Ishikawa (cell line): Measurements from ENCODE around the gene CHRNA5.
A peak's percentile ranks its signal among the peaks of the same experiment; 100 is the strongest.

ENCODE experiments used
- CEBPB ChIP-seq: IDR thresholded peaks from 2 replicates; pipeline ENCODE4 v1.6.1; 2012
- CREB1 ChIP-seq: IDR thresholded peaks from 2 replicates; pipeline ENCODE4 v1.6.1; 2012; ENCODE audit warnings: low read depth
- EGR1 ChIP-seq: IDR thresholded peaks from 2 replicates; pipeline ENCODE4 v1.6.1; 2012
- EP300 ChIP-seq: IDR thresholded peaks from 2 replicates; pipeline ENCODE4 v1.6.1; 2012; ENCODE audit warnings: borderline replicate concordance
- FOXM1 ChIP-seq: IDR thresholded peaks from 2 replicates; pipeline ENCODE4 v1.6.1; 2012; ENCODE audit warnings: low read depth, borderline replicate concordance
- NFIC ChIP-seq: IDR thresholded peaks from 2 replicates; pipeline ENCODE4 v1.6.1; 2012
- RAD21 ChIP-seq: IDR thresholded peaks from 2 replicates; pipeline ENCODE4 v1.6.1; 2012; ENCODE audit warnings: low read depth
- TAF1 ChIP-seq: IDR thresholded peaks from 2 replicates; pipeline ENCODE4 v1.6.1; 2012; ENCODE audit warnings: low read depth, mild to moderate bottlenecking
- TCF12 ChIP-seq: IDR thresholded peaks from 2 replicates; pipeline ENCODE4 v1.6.1; 2012; ENCODE audit warnings: low read depth
- TEAD4 ChIP-seq: IDR thresholded peaks from 2 replicates; pipeline ENCODE4 v1.6.1; 2012
- YY1 ChIP-seq: IDR thresholded peaks from 2 replicates; pipeline ENCODE4 v1.6.1; 2012; ENCODE audit warnings: low read depth
- ZBTB7A ChIP-seq: IDR thresholded peaks from 2 replicates; pipeline ENCODE4 v1.6.1; 2012; ENCODE audit warnings: low read depth
- TF ChIP-seq, protein P1 (sequence below): IDR thresholded peaks from 2 replicates; pipeline ENCODE4 v1.6.1; 2012
- TF ChIP-seq, protein P2 (sequence below): IDR thresholded peaks from 2 replicates; pipeline ENCODE4 v1.6.1; 2012; ENCODE audit warnings: low read depth, mild to moderate bottlenecking
- TF ChIP-seq, protein P3 (sequence below): IDR thresholded peaks from 2 replicates; pipeline ENCODE4 v1.6.1; 2012

The CHRNA5 gene

GRCh38 chr15:78618064-78618463 lies 52.7 kb downstream of the CHRNA5 start:
- no peak for TF ChIP-seq EGR1
- TF ChIP-seq, protein P1, sequence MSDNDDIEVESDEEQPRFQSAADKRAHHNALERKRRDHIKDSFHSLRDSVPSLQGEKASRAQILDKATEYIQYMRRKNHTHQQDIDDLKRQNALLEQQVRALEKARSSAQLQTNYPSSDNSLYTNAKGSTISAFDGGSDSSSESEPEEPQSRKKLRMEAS: no peak
- no peak for TF ChIP-seq TEAD4
- no peak for TF ChIP-seq NFIC
- TF ChIP-seq, protein P2, sequence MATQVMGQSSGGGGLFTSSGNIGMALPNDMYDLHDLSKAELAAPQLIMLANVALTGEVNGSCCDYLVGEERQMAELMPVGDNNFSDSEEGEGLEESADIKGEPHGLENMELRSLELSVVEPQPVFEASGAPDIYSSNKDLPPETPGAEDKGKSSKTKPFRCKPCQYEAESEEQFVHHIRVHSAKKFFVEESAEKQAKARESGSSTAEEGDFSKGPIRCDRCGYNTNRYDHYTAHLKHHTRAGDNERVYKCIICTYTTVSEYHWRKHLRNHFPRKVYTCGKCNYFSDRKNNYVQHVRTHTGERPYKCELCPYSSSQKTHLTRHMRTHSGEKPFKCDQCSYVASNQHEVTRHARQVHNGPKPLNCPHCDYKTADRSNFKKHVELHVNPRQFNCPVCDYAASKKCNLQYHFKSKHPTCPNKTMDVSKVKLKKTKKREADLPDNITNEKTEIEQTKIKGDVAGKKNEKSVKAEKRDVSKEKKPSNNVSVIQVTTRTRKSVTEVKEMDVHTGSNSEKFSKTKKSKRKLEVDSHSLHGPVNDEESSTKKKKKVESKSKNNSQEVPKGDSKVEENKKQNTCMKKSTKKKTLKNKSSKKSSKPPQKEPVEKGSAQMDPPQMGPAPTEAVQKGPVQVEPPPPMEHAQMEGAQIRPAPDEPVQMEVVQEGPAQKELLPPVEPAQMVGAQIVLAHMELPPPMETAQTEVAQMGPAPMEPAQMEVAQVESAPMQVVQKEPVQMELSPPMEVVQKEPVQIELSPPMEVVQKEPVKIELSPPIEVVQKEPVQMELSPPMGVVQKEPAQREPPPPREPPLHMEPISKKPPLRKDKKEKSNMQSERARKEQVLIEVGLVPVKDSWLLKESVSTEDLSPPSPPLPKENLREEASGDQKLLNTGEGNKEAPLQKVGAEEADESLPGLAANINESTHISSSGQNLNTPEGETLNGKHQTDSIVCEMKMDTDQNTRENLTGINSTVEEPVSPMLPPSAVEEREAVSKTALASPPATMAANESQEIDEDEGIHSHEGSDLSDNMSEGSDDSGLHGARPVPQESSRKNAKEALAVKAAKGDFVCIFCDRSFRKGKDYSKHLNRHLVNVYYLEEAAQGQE: no peak
- no peak for TF ChIP-seq TCF12
- no peak for TF ChIP-seq EP300
- TF ChIP-seq YY1: no peak
- no peak for TF ChIP-seq CEBPB
- no peak for TF ChIP-seq TAF1
- TF ChIP-seq FOXM1: no peak
- no peak for TF ChIP-seq CREB1
- no peak for TF ChIP-seq ZBTB7A
- TF ChIP-seq, protein P3, sequence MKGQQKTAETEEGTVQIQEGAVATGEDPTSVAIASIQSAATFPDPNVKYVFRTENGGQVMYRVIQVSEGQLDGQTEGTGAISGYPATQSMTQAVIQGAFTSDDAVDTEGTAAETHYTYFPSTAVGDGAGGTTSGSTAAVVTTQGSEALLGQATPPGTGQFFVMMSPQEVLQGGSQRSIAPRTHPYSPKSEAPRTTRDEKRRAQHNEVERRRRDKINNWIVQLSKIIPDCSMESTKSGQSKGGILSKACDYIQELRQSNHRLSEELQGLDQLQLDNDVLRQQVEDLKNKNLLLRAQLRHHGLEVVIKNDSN: no peak
- TF ChIP-seq RAD21: no peak

GRCh38 chr15:78618490-78618934 lies 53.2 kb downstream of the CHRNA5 start:
- TF ChIP-seq TEAD4 (no peak), ZBTB7A (no peak), CREB1 (no peak), RAD21 (peak; percentile 89), CEBPB (no peak), TAF1 (no peak), EP300 (no peak)
- TF ChIP-seq, protein P3: no peak

- TF ChIP-seq, protein P1: 0 out of 2 replicates have a peak, but pooled peaks have one; percentile 19
- TF ChIP-seq RAD21 (no peak), TAF1 (no peak), CEBPB (no peak), EP300 (no peak), FOXM1 (no peak), ZBTB7A (no peak), CREB1 (no peak)
Measured at GRCh38 chr15:78619022-78619950, 54.0 kb downstream of the CHRNA5 start.

DNA sequence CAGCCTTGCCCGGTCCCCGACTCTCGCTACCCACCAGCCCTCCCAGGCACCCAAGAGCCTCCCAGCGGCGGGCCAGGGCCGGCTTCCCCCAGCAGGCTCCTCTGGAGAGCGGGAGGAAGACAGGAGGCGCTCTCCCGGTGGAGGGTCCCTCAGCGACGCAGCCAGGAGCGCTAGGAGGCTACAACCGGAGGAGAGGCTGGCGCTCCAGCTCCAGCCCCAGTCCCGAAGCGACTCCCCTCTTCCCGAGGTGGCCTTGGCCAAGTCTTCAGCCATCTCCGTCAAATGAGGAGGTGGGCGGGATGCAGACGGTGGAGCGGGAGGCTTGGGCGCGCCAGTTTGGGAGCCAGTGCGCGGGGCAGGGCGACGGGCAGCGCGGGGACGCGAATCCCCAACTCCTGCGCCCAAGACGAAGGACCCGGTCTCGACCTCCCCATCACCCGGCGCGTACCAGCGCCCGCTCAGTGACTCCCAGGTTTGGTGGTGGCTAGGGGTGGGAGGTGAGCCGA lies 54.8 kb downstream of the CHRNA5 start:
- no peak for TF ChIP-seq NFIC
- TF ChIP-seq TCF12: no peak
- TF ChIP-seq TAF1: no peak
- TF ChIP-seq, protein P1: no peak
- no peak for TF ChIP-seq CEBPB
- TF ChIP-seq CREB1: no peak
- TF ChIP-seq EGR1: no peak

DNA sequence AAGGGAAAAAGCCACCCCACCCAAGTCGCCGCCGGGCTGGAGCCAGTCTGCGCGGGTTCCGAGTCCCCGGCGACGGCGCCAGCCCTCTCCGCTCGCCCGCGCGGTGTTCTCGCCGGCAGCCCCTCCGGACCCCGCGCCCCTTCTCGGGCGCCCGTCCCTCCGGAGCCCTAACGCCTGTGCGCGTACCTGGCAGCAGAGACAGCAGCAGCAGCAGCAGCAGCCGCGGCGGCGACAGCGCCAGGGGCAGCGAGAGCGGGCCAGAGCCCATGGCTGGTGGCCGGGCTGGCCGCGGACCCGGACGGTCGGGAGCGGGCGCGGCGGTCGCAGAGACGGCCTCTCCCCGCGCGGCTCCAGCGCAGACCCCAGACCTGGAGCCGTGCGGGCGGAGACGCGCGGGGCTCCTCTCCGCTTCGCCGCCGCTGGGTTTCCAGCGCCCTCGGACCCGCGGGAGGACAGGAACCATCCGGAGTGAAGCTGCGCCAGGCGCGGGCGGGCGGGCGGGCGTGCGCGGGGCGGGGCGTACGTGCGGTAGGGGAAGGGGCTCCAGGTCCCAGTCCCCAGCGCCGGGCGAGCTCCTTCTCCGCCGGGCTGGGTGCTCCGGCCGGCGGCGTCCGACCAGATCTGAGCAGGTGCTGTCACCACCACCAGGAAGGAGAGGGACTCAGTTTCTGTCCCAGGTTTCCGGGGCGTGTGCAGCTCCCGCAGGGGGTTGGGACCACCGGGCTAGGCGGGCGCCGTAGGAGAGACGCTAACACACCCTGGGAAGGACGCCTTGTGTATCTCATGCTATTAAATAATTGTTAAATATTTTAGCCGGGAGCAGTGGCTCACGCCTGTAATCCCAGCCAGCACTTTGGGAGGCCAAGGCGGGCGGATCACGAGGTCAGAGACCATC lies 55.5 kb downstream of the CHRNA5 start, which contains the start of gene CHRNA3:
TSS of gene CHRNA3 (minus strand) at position 470 of the 895 bp plus-strand sequence. CDS start at position 268, 202 bp downstream.
- no peak for TF ChIP-seq EP300
- no peak for TF ChIP-seq CREB1
- TF ChIP-seq, protein P1: no peak
- 0 out of 2 replicates have a peak, but pooled peaks have one; percentile 57 for TF ChIP-seq ZBTB7A

GRCh38 chr15:78621810-78622402 lies 56.6 kb downstream of the CHRNA5 start:
- TF ChIP-seq CEBPB (no peak), EP300 (no peak), NFIC (no peak), TAF1 (no peak), ZBTB7A (no peak), TEAD4 (no peak), EGR1 (no peak), YY1 (no peak), FOXM1 (no peak), RAD21 (no peak), TCF12 (no peak), CREB1 (no peak)
- TF ChIP-seq, protein P1: no peak
- TF ChIP-seq, protein P3: no peak
- TF ChIP-seq, protein P2: no peak
